Upper lobe of right lung (tissue), 1 donor: Measurements from ENCODE around the gene ZFAND6. TPM values are rescaled to one million over a fixed set of nuclear protein-coding genes. Genes with fewer than 3 reads are reported as not detected.
A peak's percentile ranks its signal among the peaks of the same experiment; 100 is the strongest.
"Not testable (repeated sequence)": the region's sequence is repeated elsewhere in the genome, so short reads cannot be mapped to it uniquely, and the experiment has no call there.

ENCODE experiments used
- ATAC-seq: fragments of 200-7000 bp; cut with Tn5 transposase; one replicate; pipeline ENCODE4 v1.9.1; 2020; ENCODE audit warnings: mild to moderate bottlenecking, moderate library complexity
- DNase-seq: peaks from one replicate; pipeline ENCODE4 v3.0.0-alpha.2; 2020
- H3K27ac ChIP-seq: fragments of 200-600 bp; one replicate; pipeline ENCODE4 v1.8.0; 2022
- H3K27me3 ChIP-seq: fragments of 200-600 bp; one replicate; pipeline ENCODE4 v1.8.0; 2022; ENCODE audit warnings: mild to moderate bottlenecking
- H3K36me3 ChIP-seq: fragments of 200-600 bp; one replicate; pipeline ENCODE4 v1.8.0; 2022
- H3K4me1 ChIP-seq: fragments of 200-600 bp; one replicate; pipeline ENCODE4 v1.8.0; 2022
- H3K4me3 ChIP-seq: fragments of 200-600 bp; one replicate; pipeline ENCODE4 v1.8.0; 2022; ENCODE audit warnings: mild to moderate bottlenecking
- H3K9me3 ChIP-seq: fragments of 200-600 bp; one replicate; pipeline ENCODE4 v1.8.0; 2022
- intact Hi-C: fragments of 100-400 bp; cut with DNase I; formaldehyde crosslinking; loops from one replicate; pipeline ENCODE4 v1.11.0; 2022
- total RNA-seq: library from RNA; stranded (reverse); fragmentation: NEBNext Ultra II Directional; extraction: Animal tissue kit (Norgen Biotek cat#: 25700); gene quantifications from one replicate; pipeline ENCODE4 v1.2.1, GENCODE V29; 2021
- TF ChIP-seq, protein P1 (sequence below): fragments of 200-600 bp; IDR thresholded peaks from one replicate; pipeline ENCODE4 v1.8.0; 2022; ENCODE audit warnings: antibody characterized with exemption
- donor health status: DM: no; HTN: yes; CAD: no; lungs with severe emphysema.

The ZFAND6 gene
- total RNA-seq, 1 donor from 2014 or later = 79.5 TPM

DNA sequence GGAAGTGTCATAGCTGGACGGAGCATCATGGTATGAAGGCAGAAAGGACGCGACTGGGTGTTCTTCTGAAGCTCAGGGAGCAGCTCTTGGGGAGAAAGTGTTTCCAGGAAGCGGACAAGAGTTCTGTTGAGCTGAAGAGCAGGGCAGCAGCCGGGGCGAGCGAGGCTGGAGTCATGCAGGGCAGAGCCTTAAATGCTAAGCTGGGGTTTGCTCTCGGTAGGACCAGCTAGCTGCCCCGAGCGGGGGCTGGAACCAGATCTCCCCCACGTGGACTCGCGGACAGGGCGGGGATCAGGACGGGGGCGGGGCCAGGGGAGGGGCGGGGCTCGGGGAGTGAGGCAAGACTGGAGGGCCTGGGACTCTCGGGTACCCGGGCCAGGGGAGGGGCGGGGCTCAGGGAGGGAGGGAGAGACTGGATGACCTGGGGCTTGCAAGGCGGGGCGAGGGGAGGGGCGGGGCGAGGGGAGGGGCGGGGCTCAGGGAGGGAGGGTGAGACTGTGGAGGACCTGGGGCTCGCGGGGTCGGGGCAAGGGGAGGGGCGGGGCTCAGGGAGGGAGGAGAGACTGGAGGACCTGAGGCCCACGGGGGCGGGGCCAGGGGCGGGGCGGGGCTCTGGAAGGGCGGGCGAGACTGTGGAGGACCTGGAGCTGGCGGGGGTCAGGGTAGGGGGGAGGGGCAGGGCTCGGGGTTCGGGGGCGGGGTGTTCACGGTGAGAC, 92.9 kb downstream of the ZFAND6 start:
- intact Hi-C loops = no loop called here
- H3K9me3 ChIP-seq = no peaks in the 10 kb centered on the region
- peak overlapping the region; percentile 67 for H3K4me3 ChIP-seq
- H3K27ac ChIP-seq = peak overlapping the region; percentile 78
- H3K36me3 ChIP-seq = no peaks in the 10 kb centered on the region
- DNase-seq (peak; percentile 98), ATAC-seq (peak; percentile 94)
- peaks cover 26% of the 10 kb centered on the region for H3K4me1 ChIP-seq
- no peaks in the 10 kb centered on the region for H3K27me3 ChIP-seq
- TF ChIP-seq, protein P1, sequence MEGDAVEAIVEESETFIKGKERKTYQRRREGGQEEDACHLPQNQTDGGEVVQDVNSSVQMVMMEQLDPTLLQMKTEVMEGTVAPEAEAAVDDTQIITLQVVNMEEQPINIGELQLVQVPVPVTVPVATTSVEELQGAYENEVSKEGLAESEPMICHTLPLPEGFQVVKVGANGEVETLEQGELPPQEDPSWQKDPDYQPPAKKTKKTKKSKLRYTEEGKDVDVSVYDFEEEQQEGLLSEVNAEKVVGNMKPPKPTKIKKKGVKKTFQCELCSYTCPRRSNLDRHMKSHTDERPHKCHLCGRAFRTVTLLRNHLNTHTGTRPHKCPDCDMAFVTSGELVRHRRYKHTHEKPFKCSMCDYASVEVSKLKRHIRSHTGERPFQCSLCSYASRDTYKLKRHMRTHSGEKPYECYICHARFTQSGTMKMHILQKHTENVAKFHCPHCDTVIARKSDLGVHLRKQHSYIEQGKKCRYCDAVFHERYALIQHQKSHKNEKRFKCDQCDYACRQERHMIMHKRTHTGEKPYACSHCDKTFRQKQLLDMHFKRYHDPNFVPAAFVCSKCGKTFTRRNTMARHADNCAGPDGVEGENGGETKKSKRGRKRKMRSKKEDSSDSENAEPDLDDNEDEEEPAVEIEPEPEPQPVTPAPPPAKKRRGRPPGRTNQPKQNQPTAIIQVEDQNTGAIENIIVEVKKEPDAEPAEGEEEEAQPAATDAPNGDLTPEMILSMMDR = no peak

DNA sequence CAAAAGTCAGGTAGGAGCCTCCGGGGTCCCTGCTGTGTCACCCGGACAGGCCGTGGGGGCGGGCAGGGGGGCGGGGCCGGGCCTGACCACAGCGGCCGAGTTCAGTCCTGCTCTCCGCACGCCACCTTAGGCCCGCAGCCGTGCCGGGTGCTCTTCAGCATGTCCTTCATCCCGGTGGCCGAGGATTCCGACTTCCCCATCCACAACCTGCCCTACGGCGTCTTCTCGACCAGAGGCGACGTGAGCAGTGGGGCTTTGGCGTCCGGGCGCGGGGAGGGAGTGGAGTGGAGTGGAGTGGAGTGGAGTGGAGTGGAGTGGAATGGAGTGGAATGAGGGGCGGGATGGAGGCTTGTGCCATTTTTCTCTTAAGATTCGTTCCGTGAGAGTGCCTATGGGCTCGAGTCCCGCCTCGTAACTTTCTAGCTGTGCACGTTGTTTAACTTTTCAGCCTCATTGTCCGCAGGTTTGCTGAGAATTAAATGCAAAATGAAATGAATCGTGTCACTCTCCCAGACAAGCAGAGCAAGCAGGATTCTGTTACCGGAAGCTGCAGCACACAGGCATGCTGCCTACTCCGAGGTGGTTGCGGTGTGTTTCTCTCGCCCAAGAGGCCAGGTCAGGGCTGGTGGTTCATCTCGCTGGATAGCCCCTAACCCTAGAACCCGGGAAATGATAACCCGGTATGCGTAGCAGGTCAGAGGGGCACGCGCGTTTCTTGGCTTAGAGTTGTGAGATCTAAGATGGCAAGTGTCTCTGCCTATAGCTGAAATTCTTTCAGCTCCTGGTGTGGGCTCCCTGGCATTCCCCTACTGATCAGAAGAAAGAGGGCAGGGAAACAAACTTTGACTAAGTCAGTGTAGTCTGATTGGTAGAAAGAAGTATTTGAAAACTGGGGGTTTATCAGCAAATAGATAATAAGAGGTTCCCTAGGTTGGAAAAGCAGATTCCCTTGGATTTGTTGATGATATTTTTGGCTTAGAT, 93.7 kb downstream of the ZFAND6 start, which contains the start of gene FAH:
Gene FAH, plus strand, starts transcription at position 104 of the 981 bp plus-strand sequence. Its CDS starts 56 bp downstream, at position 160.
- H3K27ac ChIP-seq = peak within 1 kb of the TSS; percentile 78
- H3K4me3 ChIP-seq = peak within 1 kb of the TSS; percentile 67
- DNase-seq = no peak
- no peaks in the 10 kb centered on the region for H3K36me3 ChIP-seq
- no peaks in the 10 kb centered on the region for H3K9me3 ChIP-seq
- peak; percentile 80 for ATAC-seq
- H3K4me1 ChIP-seq = peaks cover 26% of the 10 kb centered on the region
- intact Hi-C loops = no loop called here
- no peaks in the 10 kb centered on the region for H3K27me3 ChIP-seq
- TF ChIP-seq, protein P1 = no peak

DNA sequence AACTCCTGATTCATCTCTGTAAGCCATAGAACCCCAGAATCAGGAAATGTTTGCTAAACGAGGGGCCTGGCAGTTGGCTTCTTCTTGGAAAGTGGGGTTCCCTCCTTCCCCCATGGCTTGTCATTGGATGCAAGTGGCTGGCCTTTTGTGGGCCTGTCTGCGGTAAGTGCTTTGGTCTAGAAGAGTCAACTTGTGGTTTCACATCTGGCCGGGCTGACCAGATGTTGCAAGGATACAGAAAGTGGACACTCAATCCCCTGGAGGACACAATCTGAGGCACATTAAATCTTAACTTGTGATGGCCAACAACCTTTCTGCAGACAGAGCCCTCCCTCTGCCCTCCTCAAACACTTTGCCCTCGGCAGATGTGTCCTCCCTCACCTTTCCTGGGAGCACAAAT, 94.4 kb downstream of the ZFAND6 start:
- H3K27me3 ChIP-seq = no peaks in the 10 kb centered on the region
- peak overlapping the region; percentile 78 for H3K27ac ChIP-seq
- DNase-seq (no peak), ATAC-seq (no peak)
- intact Hi-C loops = no loop called here
- H3K4me3 ChIP-seq = peak overlapping the region; percentile 67
- no peaks in the 10 kb centered on the region for H3K36me3 ChIP-seq
- TF ChIP-seq, protein P1 = no peak
- no peaks in the 10 kb centered on the region for H3K9me3 ChIP-seq
- peaks cover 26% of the 10 kb centered on the region for H3K4me1 ChIP-seq

DNA sequence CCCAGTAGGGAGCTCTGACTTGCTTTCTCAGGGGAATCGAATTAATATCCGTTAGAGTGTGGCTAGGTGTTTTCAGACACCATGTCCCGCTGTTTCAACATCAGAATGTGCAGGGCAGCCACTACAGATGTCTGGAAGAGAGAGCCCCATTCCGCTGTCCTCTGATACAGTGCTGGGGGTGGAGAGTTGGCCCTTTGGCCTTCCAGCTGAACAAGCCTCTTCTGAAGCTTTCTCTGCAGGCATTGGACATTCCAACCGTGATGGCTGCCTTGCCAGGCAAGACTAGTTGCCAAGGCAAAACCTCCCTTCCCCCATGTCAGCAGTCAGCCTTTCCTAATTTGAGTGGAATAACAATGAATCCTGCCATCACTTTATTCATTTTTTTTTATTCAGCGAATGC, 94.9 kb downstream of the ZFAND6 start:
- DNase-seq = no peak
- intact Hi-C loops = no loop called here
- H3K4me3 ChIP-seq = peak overlapping the region; percentile 67

DNA sequence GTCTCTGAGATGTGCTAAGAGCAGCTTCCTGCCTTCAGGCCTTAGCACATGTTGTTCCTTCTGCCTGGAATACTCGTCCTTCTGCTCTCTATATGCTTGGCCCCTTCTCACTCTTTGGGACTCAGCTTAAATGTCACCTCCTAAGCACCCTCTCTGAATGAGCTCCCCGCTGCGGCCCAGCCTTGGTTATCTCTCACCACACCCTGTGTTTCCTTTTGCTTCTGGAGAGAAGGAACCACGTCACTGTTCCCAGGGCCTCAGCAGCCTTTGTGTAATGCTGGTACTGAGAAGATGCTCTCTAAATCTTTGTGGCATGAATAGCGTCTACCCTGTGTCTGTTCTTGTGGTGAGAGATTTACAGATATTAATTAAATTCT, 95.5 kb downstream of the ZFAND6 start:
- Histone ChIP-seq H3K27me3 (no peaks in the 10 kb centered on the region), H3K27ac (no peak overlapping the region), H3K4me3 (no peak overlapping the region), H3K9me3 (no peaks in the 10 kb centered on the region), H3K4me1 (peaks cover 28% of the 10 kb centered on the region), H3K36me3 (no peaks in the 10 kb centered on the region)
- ATAC-seq = no peak
- TF ChIP-seq, protein P1 = no peak
- DNase-seq = no peak
- intact Hi-C loops = no loop called here

More for the DNA sequence above, 94.9 kb downstream of the ZFAND6 start:
- no peak for ATAC-seq
- H3K27me3 ChIP-seq = no peaks in the 10 kb centered on the region
- H3K36me3 ChIP-seq = no peaks in the 10 kb centered on the region
- peaks cover 26% of the 10 kb centered on the region for H3K4me1 ChIP-seq
- TF ChIP-seq, protein P1 = no peak
- H3K9me3 ChIP-seq = no peaks in the 10 kb centered on the region
- H3K27ac ChIP-seq = no peak overlapping the region

DNA sequence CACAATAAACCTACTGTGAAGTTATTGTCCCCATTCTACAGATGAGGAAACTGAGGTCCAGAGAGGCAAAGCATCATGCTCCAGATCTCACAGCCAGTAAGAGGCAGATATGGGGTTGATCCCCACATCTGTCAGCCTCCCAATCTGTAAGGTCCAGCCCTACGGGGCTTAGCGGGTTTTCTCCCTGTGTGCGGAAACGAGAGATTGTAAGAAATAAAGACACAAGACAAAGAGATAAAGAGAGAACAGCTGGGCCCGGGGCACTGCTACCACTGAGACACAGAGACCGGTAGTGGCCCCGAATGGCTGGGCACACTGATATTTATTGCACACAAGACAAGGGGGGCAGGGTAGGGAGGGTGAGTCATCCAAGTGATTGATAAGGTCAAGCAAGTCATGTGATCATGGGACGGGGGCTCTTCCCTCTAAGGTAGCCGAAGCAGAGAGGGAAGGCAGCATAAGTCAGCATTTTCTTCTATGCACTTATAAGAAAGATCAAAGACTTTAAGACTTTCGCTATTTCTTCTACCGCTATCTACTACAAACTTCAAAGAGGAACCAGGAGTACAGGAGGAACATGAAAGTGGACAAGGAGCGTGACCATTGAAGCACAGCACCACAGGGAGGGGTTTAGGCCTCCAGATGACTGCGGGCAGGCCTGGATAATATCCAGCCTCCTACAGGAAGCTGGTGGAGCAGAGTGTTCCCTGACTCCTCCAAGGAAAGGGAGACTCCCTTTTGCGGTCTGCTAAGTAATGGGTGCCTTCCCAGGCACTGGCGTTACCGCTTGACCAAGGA, 96.1 kb downstream of the ZFAND6 start:
- DNase-seq = peak; percentile 76
- intact Hi-C loops, H3K9me3 ChIP-seq, ATAC-seq, H3K27me3 ChIP-seq, H3K36me3 ChIP-seq, H3K27ac ChIP-seq, H3K4me3 ChIP-seq: not testable (repeated sequence)
- peaks cover 34% of the 10 kb centered on the region for H3K4me1 ChIP-seq
